ENCODE results near the gene TCERG1L. TPM values are rescaled to one million over a fixed set of nuclear protein-coding genes. Genes with fewer than 3 reads are reported as not detected.

TCERG1L gene
- total RNA-seq, 1 donor from 2014 or later, result not detected

- H3K36me3 Mint-ChIP-seq (ENCODE audit: low read depth), result no peaks in the 10 kb centered on the region
- H3K4me3 Mint-ChIP-seq, result no peak overlapping the region
- H3K27ac Mint-ChIP-seq, result no peak overlapping the region
- H3K27me3 Mint-ChIP-seq, result no peaks in the 10 kb centered on the region
- no peak for DNase-seq
- intact Hi-C loops (cut with micrococcal nuclease), result no loop called here
- no peaks in the 10 kb centered on the region for H3K4me1 Mint-ChIP-seq
- no peaks in the 10 kb centered on the region for H3K9me3 Mint-ChIP-seq
Observed at GRCh38 chr10:131258256-131258655, 53.3 kb downstream of the TCERG1L start.

DNA sequence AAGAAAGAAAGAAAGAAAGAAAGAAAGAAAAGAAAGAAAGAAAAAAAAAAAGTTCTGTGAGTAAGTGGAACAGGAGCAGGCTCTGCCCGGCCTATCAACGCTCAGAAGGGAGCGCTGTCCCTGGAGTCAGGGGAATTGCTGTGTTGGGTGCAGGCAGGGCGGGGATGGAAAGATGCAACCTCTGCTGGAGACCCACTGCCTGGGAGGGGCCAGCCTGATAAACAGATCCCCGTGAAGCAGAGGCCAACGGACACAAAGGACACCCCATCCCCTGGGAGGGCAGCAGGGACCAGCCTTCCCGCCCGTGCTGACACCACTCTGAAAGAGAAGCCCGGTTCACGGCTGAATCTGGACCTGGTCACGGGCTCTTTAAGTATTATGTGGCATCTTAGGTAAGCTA lies 54.5 kb downstream of the TCERG1L start:
- Mint-ChIP-seq H3K4me1 (no peaks in the 10 kb centered on the region), H3K9me3 (no peaks in the 10 kb centered on the region), H3K4me3 (no peak overlapping the region), H3K27me3 (no peaks in the 10 kb centered on the region), H3K36me3 (ENCODE audit: low read depth) (no peaks in the 10 kb centered on the region), H3K27ac (no peak overlapping the region)
- intact Hi-C loops (cut with micrococcal nuclease), result no loop called here
- no peak for DNase-seq

DNA sequence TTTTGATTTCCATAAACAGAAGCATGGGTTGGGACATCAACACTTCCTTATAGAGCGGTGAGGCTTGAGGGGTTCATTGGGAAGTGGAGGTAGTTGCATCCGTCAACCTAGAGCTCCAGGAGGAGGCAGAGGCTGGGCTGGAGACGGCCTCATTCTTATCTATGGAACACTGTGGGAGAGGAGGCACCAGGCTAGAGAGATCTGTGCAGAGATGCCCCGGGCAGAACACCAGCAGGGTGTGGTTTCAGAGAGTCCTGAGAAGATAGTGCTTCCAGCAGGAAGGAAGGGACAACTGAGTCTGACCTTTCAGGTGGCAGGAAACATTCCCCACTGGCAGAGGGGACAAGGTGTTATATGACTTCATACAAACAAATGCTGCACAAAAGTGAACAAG lies 56.7 kb downstream of the TCERG1L start:
- Mint-ChIP-seq H3K9me3 (no peaks in the 10 kb centered on the region), H3K4me1 (no peaks in the 10 kb centered on the region), H3K27me3 (no peaks in the 10 kb centered on the region), H3K36me3 (ENCODE audit: low read depth) (no peaks in the 10 kb centered on the region), H3K4me3 (no peak overlapping the region), H3K27ac (no peak overlapping the region)
- intact Hi-C loops (cut with micrococcal nuclease), result no loop called here
- no peak for DNase-seq

- H3K4me1 Mint-ChIP-seq, result no peaks in the 10 kb centered on the region
- H3K27me3 Mint-ChIP-seq, result no peaks in the 10 kb centered on the region
Observed at GRCh38 chr10:131253931-131254858, 57.3 kb downstream of the TCERG1L start.

DNA sequence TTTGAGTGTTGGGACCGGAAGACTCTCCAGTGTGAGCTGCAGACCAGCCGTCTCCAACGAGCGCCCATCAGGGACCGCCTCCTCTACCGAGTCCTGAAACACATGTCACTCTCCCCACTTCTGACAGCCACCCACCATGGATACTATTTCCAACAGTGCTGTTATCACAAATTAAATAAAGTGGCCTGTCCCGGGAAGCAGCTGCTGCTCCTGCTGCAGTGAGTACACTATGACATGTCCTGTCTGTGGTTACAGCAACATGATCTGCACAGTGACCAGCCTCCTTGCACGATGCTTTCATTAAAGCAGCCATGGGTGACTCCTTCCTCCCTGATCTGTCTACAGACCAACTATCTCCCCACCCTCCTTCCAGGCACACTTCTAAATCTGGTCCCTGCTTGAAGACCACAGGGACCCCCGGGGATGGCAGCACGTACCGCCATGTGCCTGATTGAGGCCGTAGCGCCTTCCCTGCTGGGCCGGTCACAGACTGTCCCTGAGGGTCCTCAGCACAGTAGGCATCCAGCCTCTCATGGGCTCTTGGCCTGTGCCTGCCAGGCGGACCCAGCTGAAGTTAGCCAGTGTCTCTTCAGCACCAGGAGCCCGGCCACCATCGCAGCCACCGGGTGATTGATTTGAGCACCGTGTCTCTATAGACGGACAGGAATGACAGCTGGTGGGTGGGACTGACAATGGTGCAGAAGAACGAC lies 58.8 kb downstream of the TCERG1L start:
- Mint-ChIP-seq H3K4me3 (no peak overlapping the region), H3K27me3 (no peaks in the 10 kb centered on the region), H3K9me3 (no peaks in the 10 kb centered on the region), H3K4me1 (no peaks in the 10 kb centered on the region), H3K27ac (no peak overlapping the region), H3K36me3 (ENCODE audit: low read depth) (no peaks in the 10 kb centered on the region)
- DNase-seq, result no peak
- intact Hi-C loops (cut with micrococcal nuclease), result no loop called here

More at GRCh38 chr10:131253931-131254858, 57.3 kb downstream of the TCERG1L start:
- Mint-ChIP-seq H3K9me3 (no peaks in the 10 kb centered on the region), H3K4me3 (no peak overlapping the region), H3K27ac (no peak overlapping the region), H3K36me3 (ENCODE audit: low read depth) (no peaks in the 10 kb centered on the region)
- no peak for DNase-seq
- intact Hi-C loops (cut with micrococcal nuclease), result no loop called here

- intact Hi-C loops (cut with micrococcal nuclease), result no loop called here
- no peaks in the 10 kb centered on the region for H3K4me1 Mint-ChIP-seq
- H3K36me3 Mint-ChIP-seq (ENCODE audit: low read depth), result no peaks in the 10 kb centered on the region
- H3K4me3 Mint-ChIP-seq, result no peak overlapping the region
- H3K27ac Mint-ChIP-seq, result no peak overlapping the region
- H3K27me3 Mint-ChIP-seq, result no peaks in the 10 kb centered on the region
- no peaks in the 10 kb centered on the region for H3K9me3 Mint-ChIP-seq
- DNase-seq, result no peak
Observed at GRCh38 chr10:131251146-131251541, 60.4 kb downstream of the TCERG1L start.

DNA sequence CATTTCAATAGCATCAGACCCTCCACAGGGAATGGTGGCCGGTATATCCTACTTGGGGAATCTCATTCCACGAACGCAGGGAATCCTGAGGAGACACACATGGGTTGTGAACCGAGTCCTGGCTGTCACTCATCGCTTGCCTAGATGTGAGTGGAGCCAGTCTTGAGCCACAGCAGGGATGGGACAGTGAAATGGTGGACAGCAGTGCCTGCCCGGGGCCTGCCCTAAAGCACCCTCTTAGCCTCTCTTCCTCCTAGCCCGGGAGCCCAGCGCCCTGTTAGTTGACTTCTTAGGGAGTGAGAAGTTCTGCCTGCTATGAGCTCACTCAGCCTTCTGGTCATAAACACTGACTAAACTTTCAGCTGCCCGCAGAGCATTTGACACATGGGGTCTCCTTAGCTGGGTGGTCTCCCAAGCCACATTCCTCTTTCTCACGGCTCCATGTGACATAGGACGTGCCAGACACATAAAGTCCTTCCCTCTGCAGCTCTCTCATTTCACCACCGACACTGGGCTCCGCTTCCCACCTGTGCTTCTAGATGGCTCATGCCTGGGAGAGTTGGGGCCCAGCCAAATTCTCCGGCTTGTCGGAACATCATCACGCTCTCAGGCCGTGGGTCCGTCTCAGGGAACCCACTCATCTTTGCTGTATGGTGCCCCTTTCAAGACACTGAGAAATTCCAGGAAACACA lies 60.9 kb downstream of the TCERG1L start:
- DNase-seq, result no peak
- Mint-ChIP-seq H3K4me1 (no peaks in the 10 kb centered on the region), H3K27ac (no peak overlapping the region), H3K4me3 (no peak overlapping the region), H3K9me3 (no peaks in the 10 kb centered on the region), H3K27me3 (no peaks in the 10 kb centered on the region), H3K36me3 (ENCODE audit: low read depth) (no peaks in the 10 kb centered on the region)
- intact Hi-C loops (cut with micrococcal nuclease), result no loop called here

GRCh38 chr10:131249955-131250344 lies 61.6 kb downstream of the TCERG1L start:
- Mint-ChIP-seq H3K4me3 (no peak overlapping the region), H3K9me3 (no peaks in the 10 kb centered on the region), H3K36me3 (ENCODE audit: low read depth) (no peaks in the 10 kb centered on the region), H3K4me1 (no peaks in the 10 kb centered on the region), H3K27ac (no peak overlapping the region), H3K27me3 (no peaks in the 10 kb centered on the region)
- no peak for DNase-seq
- intact Hi-C loops (cut with micrococcal nuclease), result no loop called here

DNA sequence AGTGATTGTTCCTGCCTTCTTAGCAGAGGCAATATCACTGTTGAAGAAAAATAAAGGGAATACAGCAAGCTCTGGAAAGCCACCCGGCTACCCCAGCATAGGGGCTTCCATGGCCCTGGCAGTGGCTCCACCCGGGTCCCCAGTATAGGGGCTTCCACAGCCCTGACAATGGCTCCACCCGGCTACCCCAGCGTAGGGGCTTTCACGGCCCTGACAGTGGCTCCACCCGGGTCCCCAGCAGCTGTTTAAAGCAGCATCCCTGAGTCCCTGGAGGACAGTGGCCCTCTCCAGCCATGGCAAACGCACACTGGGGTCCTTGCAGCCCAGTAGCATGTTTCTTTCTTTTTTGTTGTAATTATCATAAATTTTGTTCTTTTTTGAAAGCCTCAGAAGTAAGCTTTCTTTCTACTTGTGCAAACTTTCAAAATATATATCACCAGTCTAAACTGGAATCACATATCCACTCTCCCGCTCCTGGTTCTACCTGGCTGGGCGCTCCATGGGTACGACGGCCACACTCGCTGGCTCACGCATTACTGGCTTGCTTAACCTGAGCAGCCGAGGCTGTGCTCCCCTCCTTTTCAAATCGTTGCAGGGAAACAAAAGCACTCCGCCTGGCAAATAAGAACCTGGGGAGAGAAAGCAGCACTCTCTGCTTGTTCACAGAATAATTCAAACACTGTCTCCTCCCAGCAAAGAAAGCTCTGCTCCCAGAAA lies 62.1 kb downstream of the TCERG1L start:
- H3K27ac Mint-ChIP-seq, result no peak overlapping the region
- H3K4me3 Mint-ChIP-seq, result no peak overlapping the region
- no peak for DNase-seq
- no peaks in the 10 kb centered on the region for H3K4me1 Mint-ChIP-seq
- no peaks in the 10 kb centered on the region for H3K36me3 Mint-ChIP-seq (ENCODE audit: low read depth)
- no peaks in the 10 kb centered on the region for H3K9me3 Mint-ChIP-seq
- H3K27me3 Mint-ChIP-seq, result no peaks in the 10 kb centered on the region
- intact Hi-C loops (cut with micrococcal nuclease), result no loop called here

- Mint-ChIP-seq H3K27ac (no peak overlapping the region), H3K4me1 (no peaks in the 10 kb centered on the region), H3K9me3 (no peaks in the 10 kb centered on the region), H3K36me3 (ENCODE audit: low read depth) (no peaks in the 10 kb centered on the region), H3K4me3 (no peak overlapping the region), H3K27me3 (no peaks in the 10 kb centered on the region)
- no peak for DNase-seq
- intact Hi-C loops (cut with micrococcal nuclease), result no loop called here
Observed at GRCh38 chr10:131248376-131249165, 63.0 kb downstream of the TCERG1L start.

DNA sequence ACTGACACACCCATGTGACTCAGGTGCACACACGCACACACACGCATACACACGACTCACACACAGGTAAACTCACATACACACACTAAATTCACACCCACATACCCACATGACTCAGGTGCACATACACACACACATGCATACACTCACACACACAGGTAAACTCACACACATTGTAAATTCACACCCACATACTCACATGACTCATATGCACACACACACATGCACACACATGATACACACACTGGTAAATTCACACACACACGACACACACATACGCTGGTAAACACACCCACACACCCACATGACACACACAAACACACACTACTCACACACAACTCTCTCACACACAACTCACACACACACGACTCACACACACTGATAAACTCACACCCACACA lies 63.6 kb downstream of the TCERG1L start:
- H3K27me3 Mint-ChIP-seq, result no peaks in the 10 kb centered on the region
- H3K9me3 Mint-ChIP-seq, result no peaks in the 10 kb centered on the region
- H3K4me1 Mint-ChIP-seq, result no peaks in the 10 kb centered on the region
- no peaks in the 10 kb centered on the region for H3K36me3 Mint-ChIP-seq (ENCODE audit: low read depth)
- H3K27ac Mint-ChIP-seq, result no peak overlapping the region
- H3K4me3 Mint-ChIP-seq, result no peak overlapping the region
- intact Hi-C loops (cut with micrococcal nuclease), result no loop called here
- DNase-seq, result no peak

GRCh38 chr10:131246775-131247174 lies 64.7 kb downstream of the TCERG1L start:
- Mint-ChIP-seq H3K36me3 (ENCODE audit: low read depth) (no peaks in the 10 kb centered on the region), H3K4me1 (no peaks in the 10 kb centered on the region), H3K27me3 (no peaks in the 10 kb centered on the region), H3K4me3 (no peak overlapping the region), H3K9me3 (no peaks in the 10 kb centered on the region), H3K27ac (no peak overlapping the region)
- DNase-seq, result no peak
- intact Hi-C loops (cut with micrococcal nuclease), result no loop called here

- Mint-ChIP-seq H3K36me3 (ENCODE audit: low read depth) (no peaks in the 10 kb centered on the region), H3K9me3 (no peaks in the 10 kb centered on the region), H3K4me3 (no peak overlapping the region), H3K27ac (no peak overlapping the region), H3K27me3 (no peaks in the 10 kb centered on the region), H3K4me1 (no peaks in the 10 kb centered on the region)
- DNase-seq, result no peak
- intact Hi-C loops (cut with micrococcal nuclease), result no loop called here
Observed at GRCh38 chr10:131246089-131246488, 65.4 kb downstream of the TCERG1L start.

Measured in activated CD4-positive, alpha-beta T cell treated with anti-CD3 and anti-CD28 coated beads, Interleukin-2, amount 10 ng/mL, durations not matched to agents 24 days and 14 days (primary cell).